SU-DHL-6 (cell line): ENCODE measurements around the gene ZNF202.

Experiments
- CTCF ChIP-seq: fragments of 200-600 bp; sonication (generic); IDR thresholded peaks from one replicate; pipeline ENCODE4 v1.5.1; 2017; ENCODE audit warnings: antibody characterized with exemption, mild to moderate bottlenecking, low read length, moderate library complexity; ENCODE audit not compliant: insufficient read depth, poor library complexity, severe bottlenecking
- EZH2phosphoT487 ChIP-seq: fragments of 200-600 bp; sonication (generic), shearing (Covaris generic); conservative IDR thresholded peaks from 2 replicates; pipeline ENCODE4 v1.6.1; 2018; ENCODE audit warnings: mild to moderate bottlenecking, antibody characterized with exemption, low read length, moderate library complexity, mixed read lengths

GRCh38 chr11:123694551-123694950 is 46.9 kb downstream of the ZNF202 start:
- no peak for TF ChIP-seq CTCF
- TF ChIP-seq EZH2phosphoT487, result no peak
